ENCODE data around the gene GTSE1.
"Not testable (repeated sequence)": the region's sequence is repeated elsewhere in the genome, so short reads cannot be mapped to it uniquely, and the experiment has no call there.

- not testable (repeated sequence) for TF ChIP-seq CTCF (conservative IDR thresholded peaks at IDR 0.05); EZH2 (IDR thresholded peaks at IDR 0.05; ENCODE audit: low read depth)
These were observed 32.1 kb upstream of the GTSE1 start for GRCh38 chr22:46264520-46264919.
